HepG2 (cell line): ENCODE results near the gene CTSZ. TPM values are rescaled to one million over a fixed set of nuclear protein-coding genes. Genes with fewer than 3 reads are reported as not detected.

Experiments
- CBX1 ChIP-seq: IDR thresholded peaks from one replicate; pipeline ENCODE4 v1.6.1; 2016; ENCODE audit warnings: antibody characterized with exemption, low read depth
- MED13 ChIP-seq: sonication (generic); formaldehyde crosslinking; IDR thresholded peaks from 2 replicates; pipeline ENCODE4 v1.5.0; 2020; ENCODE audit warnings: missing genetic modification reagents
- STAG1 ChIP-seq: sonication (generic); formaldehyde crosslinking; IDR thresholded peaks from 2 replicates; pipeline ENCODE4 v1.4.0; 2020; ENCODE audit warnings: missing genetic modification reagents
- THAP11 ChIP-seq: IDR thresholded peaks from 2 replicates; pipeline ENCODE4 v1.6.1; 2016; ENCODE audit warnings: missing biosample characterization, missing genetic modification reagents
- ZBTB7B ChIP-seq: sonication (generic); formaldehyde crosslinking; IDR thresholded peaks from 2 replicates; pipeline ENCODE4 v1.4.0; 2020; ENCODE audit warnings: missing genetic modification reagents
- ZNF263 ChIP-seq: sonication (generic); formaldehyde crosslinking; IDR thresholded peaks from 2 replicates; pipeline ENCODE4 v1.4.0; 2020; ENCODE audit warnings: missing genetic modification reagents
- ZNF737 ChIP-seq: sonication (generic); formaldehyde crosslinking; IDR thresholded peaks from 2 replicates; pipeline ENCODE4 v1.5.0; 2020; ENCODE audit warnings: missing genetic modification reagents, mild to moderate bottlenecking, borderline replicate concordance
- polyA plus RNA-seq, 8 experiments: library from polyadenylated mRNA; depleted of rRNA in 3 of 8; stranded (reverse) in 7 of 8; unstranded in 1 of 8; fragments of >200 nt; fragmentation: Illumina TruSeq in 4 of 8; extraction: Trizol in 4 of 8; gene quantifications; 2 replicates each; pipeline versions ENCODE4 v1.2.1 to v1.2.3, GENCODE V29; 2011 to 2016; ENCODE audit warnings: low read depth in 4 of 8, missing spikeins in 1 of 8, mixed read lengths in 1 of 8; ENCODE audit not compliant: insufficient read depth in 1 of 8
- total RNA-seq, 5 experiments: library from RNA; depleted of rRNA; stranded (reverse); fragments of >200 nt; fragmentation: Illumina TruSeq; extraction: Trizol; gene quantifications; 2 replicates each; pipeline ENCODE4 v1.2.3, GENCODE V29; 2016; ENCODE audit warnings: low read depth in 1 of 5
- TF ChIP-seq, protein P1 (sequence below): sonication (generic); formaldehyde crosslinking; IDR thresholded peaks from 2 replicates; pipeline ENCODE4 v1.5.0; 2020; ENCODE audit warnings: mild to moderate bottlenecking, missing genetic modification reagents
- TF ChIP-seq, protein P2 (sequence below): sonication (generic); formaldehyde crosslinking; IDR thresholded peaks from 2 replicates; pipeline ENCODE4 v1.8.0; 2022; ENCODE audit warnings: missing genetic modification reagents, low read depth, mild to moderate bottlenecking, borderline replicate concordance
- TF ChIP-seq, protein P3 (sequence below): sonication (generic); formaldehyde crosslinking; IDR thresholded peaks from 2 replicates; pipeline ENCODE4 v1.8.1; 2023; ENCODE audit warnings: mild to moderate bottlenecking, moderate library complexity, missing genetic modification reagents
- TF ChIP-seq, protein P4 (sequence below): sonication (generic); formaldehyde crosslinking; IDR thresholded peaks from 2 replicates; pipeline ENCODE4 v1.8.1; 2023; ENCODE audit warnings: mild to moderate bottlenecking, missing genetic modification reagents, borderline replicate concordance
- TF ChIP-seq, protein P5 (sequence below): sonication (generic); formaldehyde crosslinking; IDR thresholded peaks from 2 replicates; pipeline ENCODE4 v1.5.1; 2020; ENCODE audit warnings: missing genetic modification reagents, mild to moderate bottlenecking, borderline replicate concordance
- TF ChIP-seq, protein P6 (sequence below): sonication (generic); formaldehyde crosslinking; IDR thresholded peaks from 2 replicates; pipeline ENCODE4 v1.4.0; 2020; ENCODE audit warnings: missing genetic modification reagents
- TF ChIP-seq, protein P7 (sequence below): sonication (generic); formaldehyde crosslinking; IDR thresholded peaks from 2 replicates; pipeline ENCODE4 v1.8.1; 2022; ENCODE audit warnings: low read depth, mild to moderate bottlenecking, missing genetic modification reagents

CTSZ gene
- total and polyA plus RNA-seq, 2 of the 13 experiments (the other 11 are each of a cell fraction or from before 2014, with no cell fraction given) = 0.33 TPM; not detected in 1

DNA sequence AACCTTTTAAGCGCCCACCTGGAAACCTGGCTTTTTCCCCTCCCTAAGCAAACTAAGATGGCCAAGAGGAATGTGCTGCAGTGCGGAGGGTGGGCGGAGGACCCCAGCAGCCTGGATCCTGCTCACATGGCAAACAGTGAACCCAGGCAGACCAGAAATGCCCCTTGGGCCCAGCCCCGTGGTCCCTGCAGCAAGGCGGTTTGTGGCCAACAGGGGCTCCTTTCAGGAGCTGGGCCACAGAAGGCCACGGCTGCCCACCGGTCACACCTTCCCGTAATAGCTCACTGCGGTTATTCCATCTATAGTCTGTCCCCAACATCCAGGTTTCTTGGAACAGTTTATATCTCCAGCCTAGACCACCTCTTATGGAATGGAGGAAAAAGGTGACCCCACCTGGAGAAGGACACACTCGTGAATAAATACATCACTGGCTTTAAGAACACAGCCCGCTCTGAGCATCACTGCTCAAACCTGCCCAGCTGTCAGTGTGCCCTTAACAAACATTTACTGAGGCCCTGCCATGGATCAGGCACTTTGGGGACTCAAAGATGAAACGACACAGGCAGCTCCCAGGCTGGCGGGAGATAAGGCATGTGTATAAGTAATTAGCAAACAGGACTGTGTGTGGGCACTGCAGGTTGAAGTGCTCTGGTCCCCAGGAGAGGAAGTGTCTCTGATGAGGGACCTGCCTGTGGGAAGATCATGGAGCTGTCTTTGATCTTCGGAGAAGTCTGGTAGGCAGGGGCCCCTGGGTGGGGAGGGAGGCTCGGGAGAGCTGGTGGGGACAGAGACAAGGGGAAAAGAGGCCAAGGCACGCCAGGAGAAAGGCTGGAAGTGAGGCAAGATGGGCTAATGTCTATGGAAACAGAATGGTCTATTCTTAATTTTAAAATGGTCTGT, 9.0 kb upstream of the CTSZ start (continued):
- TF ChIP-seq, protein P1, sequence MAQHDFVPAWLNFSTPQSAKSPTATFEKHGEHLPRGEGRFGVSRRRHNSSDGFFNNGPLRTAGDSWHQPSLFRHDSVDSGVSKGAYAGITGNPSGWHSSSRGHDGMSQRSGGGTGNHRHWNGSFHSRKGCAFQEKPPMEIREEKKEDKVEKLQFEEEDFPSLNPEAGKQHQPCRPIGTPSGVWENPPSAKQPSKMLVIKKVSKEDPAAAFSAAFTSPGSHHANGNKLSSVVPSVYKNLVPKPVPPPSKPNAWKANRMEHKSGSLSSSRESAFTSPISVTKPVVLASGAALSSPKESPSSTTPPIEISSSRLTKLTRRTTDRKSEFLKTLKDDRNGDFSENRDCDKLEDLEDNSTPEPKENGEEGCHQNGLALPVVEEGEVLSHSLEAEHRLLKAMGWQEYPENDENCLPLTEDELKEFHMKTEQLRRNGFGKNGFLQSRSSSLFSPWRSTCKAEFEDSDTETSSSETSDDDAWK (CRISPR knock-in tag) = no peak
- no peak; the same call in 1 of the 2 replicates for TF ChIP-seq THAP11
- TF ChIP-seq, protein P2, sequence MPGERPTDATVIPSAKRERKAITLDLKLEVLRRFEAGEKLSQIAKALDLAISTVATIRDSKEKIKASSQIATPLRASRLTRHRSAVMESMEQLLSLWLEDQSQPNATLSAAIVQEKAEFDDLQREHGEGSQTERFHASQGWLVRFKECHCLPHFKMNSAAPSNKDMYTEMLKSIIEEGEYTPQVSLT (CRISPR knock-in tag) = no peak
- TF ChIP-seq, protein P3, sequence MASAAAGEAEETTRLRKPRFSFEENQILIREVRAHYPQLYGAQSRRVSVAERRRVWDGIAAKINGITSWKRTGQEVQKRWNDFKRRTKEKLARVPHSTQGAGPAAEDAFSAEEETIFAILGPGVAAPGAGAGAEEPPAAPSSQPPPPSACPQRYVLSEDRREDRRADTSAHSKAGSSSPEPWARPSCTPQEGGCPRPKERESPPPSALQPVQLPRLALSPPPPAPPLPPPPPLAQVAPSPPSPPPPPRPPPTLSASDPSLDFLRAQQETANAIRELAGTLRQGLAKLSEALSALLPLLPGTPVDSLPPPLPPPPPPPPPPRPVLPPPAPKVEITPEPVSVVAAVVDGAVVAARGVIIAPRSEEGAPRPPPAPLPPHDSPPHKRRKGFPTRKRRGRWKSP (CRISPR knock-in tag) = peak; percentile 78; the same call in 1 of the 2 replicates
- peak; percentile 35 for TF ChIP-seq STAG1 (CRISPR knock-in tag)
- no peak for TF ChIP-seq ZNF737
- TF ChIP-seq, protein P4, sequence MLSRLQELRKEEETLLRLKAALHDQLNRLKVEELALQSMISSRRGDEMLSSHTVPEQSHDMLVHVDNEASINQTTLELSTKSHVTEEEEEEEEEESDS (CRISPR knock-in tag) = no peak
- peak; percentile 72; the same call in 1 of the 2 replicates for TF ChIP-seq MED13 (CRISPR knock-in tag)
- TF ChIP-seq, protein P5, sequence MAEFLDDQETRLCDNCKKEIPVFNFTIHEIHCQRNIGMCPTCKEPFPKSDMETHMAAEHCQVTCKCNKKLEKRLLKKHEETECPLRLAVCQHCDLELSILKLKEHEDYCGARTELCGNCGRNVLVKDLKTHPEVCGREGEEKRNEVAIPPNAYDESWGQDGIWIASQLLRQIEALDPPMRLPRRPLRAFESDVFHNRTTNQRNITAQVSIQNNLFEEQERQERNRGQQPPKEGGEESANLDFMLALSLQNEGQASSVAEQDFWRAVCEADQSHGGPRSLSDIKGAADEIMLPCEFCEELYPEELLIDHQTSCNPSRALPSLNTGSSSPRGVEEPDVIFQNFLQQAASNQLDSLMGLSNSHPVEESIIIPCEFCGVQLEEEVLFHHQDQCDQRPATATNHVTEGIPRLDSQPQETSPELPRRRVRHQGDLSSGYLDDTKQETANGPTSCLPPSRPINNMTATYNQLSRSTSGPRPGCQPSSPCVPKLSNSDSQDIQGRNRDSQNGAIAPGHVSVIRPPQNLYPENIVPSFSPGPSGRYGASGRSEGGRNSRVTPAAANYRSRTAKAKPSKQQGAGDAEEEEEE (CRISPR knock-in tag) = no peak
- TF ChIP-seq, protein P6, sequence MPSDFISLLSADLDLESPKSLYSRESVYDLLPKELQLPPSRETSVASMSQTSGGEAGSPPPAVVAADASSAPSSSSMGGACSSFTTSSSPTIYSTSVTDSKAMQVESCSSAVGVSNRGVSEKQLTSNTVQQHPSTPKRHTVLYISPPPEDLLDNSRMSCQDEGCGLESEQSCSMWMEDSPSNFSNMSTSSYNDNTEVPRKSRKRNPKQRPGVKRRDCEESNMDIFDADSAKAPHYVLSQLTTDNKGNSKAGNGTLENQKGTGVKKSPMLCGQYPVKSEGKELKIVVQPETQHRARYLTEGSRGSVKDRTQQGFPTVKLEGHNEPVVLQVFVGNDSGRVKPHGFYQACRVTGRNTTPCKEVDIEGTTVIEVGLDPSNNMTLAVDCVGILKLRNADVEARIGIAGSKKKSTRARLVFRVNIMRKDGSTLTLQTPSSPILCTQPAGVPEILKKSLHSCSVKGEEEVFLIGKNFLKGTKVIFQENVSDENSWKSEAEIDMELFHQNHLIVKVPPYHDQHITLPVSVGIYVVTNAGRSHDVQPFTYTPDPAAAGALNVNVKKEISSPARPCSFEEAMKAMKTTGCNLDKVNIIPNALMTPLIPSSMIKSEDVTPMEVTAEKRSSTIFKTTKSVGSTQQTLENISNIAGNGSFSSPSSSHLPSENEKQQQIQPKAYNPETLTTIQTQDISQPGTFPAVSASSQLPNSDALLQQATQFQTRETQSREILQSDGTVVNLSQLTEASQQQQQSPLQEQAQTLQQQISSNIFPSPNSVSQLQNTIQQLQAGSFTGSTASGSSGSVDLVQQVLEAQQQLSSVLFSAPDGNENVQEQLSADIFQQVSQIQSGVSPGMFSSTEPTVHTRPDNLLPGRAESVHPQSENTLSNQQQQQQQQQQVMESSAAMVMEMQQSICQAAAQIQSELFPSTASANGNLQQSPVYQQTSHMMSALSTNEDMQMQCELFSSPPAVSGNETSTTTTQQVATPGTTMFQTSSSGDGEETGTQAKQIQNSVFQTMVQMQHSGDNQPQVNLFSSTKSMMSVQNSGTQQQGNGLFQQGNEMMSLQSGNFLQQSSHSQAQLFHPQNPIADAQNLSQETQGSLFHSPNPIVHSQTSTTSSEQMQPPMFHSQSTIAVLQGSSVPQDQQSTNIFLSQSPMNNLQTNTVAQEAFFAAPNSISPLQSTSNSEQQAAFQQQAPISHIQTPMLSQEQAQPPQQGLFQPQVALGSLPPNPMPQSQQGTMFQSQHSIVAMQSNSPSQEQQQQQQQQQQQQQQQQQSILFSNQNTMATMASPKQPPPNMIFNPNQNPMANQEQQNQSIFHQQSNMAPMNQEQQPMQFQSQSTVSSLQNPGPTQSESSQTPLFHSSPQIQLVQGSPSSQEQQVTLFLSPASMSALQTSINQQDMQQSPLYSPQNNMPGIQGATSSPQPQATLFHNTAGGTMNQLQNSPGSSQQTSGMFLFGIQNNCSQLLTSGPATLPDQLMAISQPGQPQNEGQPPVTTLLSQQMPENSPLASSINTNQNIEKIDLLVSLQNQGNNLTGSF = peak; percentile 46; the same call in 1 of the 2 replicates
- peak; percentile 96 for TF ChIP-seq ZBTB7B (CRISPR knock-in tag)
- TF ChIP-seq ZNF263 (CRISPR knock-in tag) = peak; percentile 75
- TF ChIP-seq CBX1 = no peak
- TF ChIP-seq, protein P7, sequence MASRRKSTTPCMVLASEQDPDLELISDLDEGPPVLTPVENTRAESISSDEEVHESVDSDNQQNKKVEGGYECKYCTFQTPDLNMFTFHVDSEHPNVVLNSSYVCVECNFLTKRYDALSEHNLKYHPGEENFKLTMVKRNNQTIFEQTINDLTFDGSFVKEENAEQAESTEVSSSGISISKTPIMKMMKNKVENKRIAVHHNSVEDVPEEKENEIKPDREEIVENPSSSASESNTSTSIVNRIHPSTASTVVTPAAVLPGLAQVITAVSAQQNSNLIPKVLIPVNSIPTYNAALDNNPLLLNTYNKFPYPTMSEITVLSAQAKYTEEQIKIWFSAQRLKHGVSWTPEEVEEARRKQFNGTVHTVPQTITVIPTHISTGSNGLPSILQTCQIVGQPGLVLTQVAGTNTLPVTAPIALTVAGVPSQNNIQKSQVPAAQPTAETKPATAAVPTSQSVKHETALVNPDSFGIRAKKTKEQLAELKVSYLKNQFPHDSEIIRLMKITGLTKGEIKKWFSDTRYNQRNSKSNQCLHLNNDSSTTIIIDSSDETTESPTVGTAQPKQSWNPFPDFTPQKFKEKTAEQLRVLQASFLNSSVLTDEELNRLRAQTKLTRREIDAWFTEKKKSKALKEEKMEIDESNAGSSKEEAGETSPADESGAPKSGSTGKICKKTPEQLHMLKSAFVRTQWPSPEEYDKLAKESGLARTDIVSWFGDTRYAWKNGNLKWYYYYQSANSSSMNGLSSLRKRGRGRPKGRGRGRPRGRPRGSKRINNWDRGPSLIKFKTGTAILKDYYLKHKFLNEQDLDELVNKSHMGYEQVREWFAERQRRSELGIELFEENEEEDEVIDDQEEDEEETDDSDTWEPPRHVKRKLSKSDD = peak; percentile 78; the same call in 1 of the 2 replicates
